AG04449 (cell line): ENCODE measurements around the gene PRKAG2.

Source experiments
- CTCF ChIA-PET: fragments of 350-600 bp; formaldehyde crosslinking; extraction: SDS; loops from one replicate; lab custom pipeline; 2021; ENCODE audit warnings: antibody characterized with exemption; lab: Yijun Ruan, JAX
- POLR2A ChIA-PET: fragments of 400-600, 350-600 bp; formaldehyde crosslinking; extraction: SDS; loops from one replicate; lab custom pipeline; 2020; ENCODE audit warnings: antibody characterized with exemption, inconsistent platforms; lab: Yijun Ruan, JAX
- DNase-seq: peaks from one replicate; pipeline ENCODE4 v3.0.0-alpha.2; 2010; ENCODE audit warnings: low read depth, low spot score
- H3K4me3 ChIP-seq: 2 replicates; pipeline ENCODE4 v1.5.1; 2011; ENCODE audit warnings: low read depth, mild to moderate bottlenecking, control low read depth, low read length
- TF ChIP-seq, protein P1 (sequence below): IDR thresholded peaks from one replicate; pipeline ENCODE4 v1.5.1; 2011; ENCODE audit warnings: mild to moderate bottlenecking, moderate library complexity, low read length, control low read depth, inconsistent platforms; ENCODE audit not compliant: insufficient read depth; ENCODE audit errors: missing control alignments

PRKAG2 gene

DNA sequence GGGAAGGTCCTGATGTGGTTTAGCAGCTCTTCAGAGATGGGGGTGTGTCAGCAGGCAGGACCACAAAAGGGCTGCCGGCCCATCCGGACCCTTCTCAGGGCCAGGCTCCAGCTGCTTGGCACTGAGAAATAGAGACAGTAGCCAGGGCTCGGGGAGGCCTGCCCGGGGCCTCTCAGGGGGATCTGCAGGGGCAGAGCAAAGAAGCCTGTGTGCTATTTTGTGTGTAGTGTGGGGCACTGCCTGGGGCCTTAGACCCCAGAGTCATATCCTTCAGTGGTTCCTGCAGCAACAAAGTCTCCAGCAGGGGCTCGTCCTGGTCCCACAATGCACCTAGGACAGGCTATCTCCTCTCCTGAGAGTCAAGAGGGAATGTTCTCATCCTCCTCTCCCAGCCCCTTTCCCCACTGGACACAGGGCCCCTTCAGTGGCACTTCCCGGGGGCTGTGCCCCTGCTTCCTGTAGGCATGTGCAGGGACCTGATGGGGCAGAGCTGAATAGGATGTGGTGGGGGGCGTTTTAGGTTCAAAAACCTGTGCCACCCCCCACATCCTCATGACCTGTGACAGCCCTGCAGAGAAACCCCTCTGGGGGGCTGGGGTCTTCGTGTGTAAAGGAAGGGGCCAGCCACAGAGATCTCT lies 197.7 kb downstream of the PRKAG2 start:
- DNase-seq = no peak
- no peak overlapping the region for H3K4me3 ChIP-seq
- ChIA-PET CTCF (interaction anchor here (1.0 kb wide), 3 partner anchors 12 to 58 kb away, joined by 3 read pairs; no protein-coding TSS in a partner anchor), POLR2A (no interaction called here)
- TF ChIP-seq, protein P1, sequence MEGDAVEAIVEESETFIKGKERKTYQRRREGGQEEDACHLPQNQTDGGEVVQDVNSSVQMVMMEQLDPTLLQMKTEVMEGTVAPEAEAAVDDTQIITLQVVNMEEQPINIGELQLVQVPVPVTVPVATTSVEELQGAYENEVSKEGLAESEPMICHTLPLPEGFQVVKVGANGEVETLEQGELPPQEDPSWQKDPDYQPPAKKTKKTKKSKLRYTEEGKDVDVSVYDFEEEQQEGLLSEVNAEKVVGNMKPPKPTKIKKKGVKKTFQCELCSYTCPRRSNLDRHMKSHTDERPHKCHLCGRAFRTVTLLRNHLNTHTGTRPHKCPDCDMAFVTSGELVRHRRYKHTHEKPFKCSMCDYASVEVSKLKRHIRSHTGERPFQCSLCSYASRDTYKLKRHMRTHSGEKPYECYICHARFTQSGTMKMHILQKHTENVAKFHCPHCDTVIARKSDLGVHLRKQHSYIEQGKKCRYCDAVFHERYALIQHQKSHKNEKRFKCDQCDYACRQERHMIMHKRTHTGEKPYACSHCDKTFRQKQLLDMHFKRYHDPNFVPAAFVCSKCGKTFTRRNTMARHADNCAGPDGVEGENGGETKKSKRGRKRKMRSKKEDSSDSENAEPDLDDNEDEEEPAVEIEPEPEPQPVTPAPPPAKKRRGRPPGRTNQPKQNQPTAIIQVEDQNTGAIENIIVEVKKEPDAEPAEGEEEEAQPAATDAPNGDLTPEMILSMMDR = no peak

DNA sequence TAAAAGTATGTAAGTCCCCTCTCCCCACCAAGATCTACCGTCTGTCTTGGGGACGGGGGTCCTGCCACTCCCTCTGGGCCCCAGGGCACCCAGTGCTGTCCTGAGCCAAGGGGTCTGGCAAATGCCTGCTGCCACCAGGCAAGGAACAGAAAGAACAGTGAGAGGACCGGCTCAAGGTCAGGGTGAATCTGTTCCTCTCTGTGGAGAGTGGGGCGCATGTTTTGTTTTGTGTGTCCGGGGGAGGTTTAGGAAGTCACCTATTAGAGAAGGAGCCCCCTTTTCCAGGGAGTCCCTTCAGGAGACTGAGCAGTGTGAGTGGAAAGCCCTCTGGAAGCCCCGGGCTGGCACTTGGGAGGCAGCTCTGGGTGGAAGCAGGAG lies 198.7 kb downstream of the PRKAG2 start:
- no peak overlapping the region for H3K4me3 ChIP-seq
- CTCF ChIA-PET = interaction anchor here (1.0 to 1.9 kb wide), 2 partner anchors 16 to 17 kb away, joined by 3 to 4 read pairs; no protein-coding TSS in a partner anchor
- POLR2A ChIA-PET = no interaction called here
- no peak for DNase-seq
- TF ChIP-seq, protein P1 = no peak

DNA sequence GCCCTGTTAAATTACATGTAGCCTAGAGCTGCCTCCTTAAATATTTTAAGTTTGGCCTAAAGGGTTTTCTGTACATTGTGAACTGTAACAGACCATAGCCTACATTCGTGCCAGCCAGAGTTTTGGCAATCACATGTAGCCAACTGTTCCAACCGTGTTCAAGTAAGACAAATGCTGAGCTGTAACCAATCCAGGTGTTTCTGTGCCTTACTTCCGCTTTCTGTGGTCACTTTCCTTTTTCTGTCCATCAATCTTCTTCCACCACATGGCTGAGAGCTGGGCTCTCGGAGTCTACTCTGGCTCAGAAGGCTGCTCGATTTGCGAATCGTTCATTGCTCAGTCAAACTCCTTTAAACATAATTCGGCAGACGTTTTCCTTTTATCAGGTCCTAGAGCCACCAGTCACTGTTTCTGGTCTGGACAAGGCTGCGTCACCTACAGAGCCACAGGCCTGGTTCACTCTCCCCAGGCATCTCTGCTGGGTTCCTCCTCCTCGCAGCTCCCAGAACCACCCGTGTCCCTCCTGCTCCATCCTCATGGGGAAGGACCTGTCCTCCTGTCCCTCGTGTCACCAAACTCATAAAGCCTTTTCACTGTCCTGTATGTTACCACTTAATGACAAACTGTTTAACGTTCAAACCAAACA lies 199.2 kb downstream of the PRKAG2 start:
- TF ChIP-seq, protein P1 = no peak
- no peak overlapping the region for H3K4me3 ChIP-seq
- ChIA-PET POLR2A (no interaction called here), CTCF (interaction anchor here (0.6 to 1.9 kb wide), 2 partner anchors 8 to 16 kb away, joined by 3 to 4 read pairs; no protein-coding TSS in a partner anchor)
- DNase-seq = no peak

DNA sequence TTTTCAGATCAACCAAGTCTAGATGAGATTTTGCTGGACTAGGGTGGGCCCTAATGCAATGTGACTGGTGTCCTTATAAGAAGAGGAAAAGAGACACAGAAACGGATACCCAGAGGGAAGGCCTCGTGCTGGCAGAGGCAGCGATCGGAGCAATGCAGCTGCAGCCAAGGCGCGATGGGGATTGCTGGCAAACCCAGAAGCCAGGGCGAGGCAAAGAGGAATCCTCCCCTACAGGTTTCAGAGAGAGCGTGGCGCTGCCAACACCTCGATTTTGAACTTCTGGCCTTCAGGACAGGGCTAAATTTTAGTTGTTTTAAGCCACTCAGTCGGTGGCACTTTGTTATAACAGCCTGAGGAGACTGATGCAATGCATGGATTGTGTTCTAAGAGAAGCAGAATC lies 200.2 kb downstream of the PRKAG2 start:
- no peak for DNase-seq
- CTCF ChIA-PET = interaction anchor here (1.9 kb wide), 1 partner anchor 15 kb away, joined by 4 read pairs; no protein-coding TSS in a partner anchor

DNA sequence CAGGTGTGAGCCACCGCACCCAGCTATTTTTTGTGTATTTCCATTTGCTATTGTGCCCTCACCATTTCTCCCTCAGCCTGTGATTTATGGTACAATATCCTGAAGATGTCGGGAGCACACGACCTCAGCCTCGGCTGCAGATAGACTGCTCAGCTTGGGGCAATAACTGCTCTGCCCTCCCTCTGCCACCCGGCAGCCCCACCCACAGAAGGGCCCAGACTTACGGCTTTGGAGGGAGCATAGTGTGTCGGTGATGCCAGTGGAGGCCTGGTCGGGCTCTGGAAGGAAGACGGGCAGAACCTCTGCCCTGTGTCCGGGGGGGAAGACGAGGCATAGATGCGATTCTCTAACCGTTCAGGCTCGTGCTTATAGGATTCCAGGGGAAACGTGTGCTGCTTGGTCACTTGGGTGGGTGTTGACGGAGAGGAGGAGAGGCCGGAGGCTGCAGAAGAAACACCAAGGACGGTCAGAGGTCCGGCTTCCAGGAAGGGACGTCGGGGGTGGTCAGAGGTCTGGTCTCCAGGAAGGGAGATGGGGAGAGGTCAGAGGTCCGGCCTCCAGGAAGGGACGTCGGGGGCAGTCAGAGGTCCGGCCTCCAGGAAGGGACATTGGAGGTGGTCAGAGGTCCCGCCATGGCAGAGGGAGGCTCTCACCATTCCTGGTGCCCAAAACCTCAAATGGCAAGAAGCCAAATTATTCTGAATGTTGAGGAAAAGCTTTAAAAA lies 201.6 kb downstream of the PRKAG2 start:
- CTCF ChIA-PET = no interaction called here

More for the DNA sequence above, 200.2 kb downstream of the PRKAG2 start:
- POLR2A ChIA-PET = no interaction called here
- no peak overlapping the region for H3K4me3 ChIP-seq
- TF ChIP-seq, protein P1 = no peak

More for the DNA sequence above, 201.6 kb downstream of the PRKAG2 start:
- TF ChIP-seq, protein P1 = no peak
- H3K4me3 ChIP-seq = no peak overlapping the region
- POLR2A ChIA-PET = no interaction called here
- no peak for DNase-seq
